Right forelimb (tissue), 1 donor: ENCODE measurements around the gene EFCAB12.

ENCODE experiments used
- DNase-seq: peaks from one replicate; pipeline ENCODE4 v3.0.0-alpha.2; 2018

The EFCAB12 gene

GRCh38 chr3:129428376-129429079, at the start of gene EFCAB12:
EFCAB12 (minus strand) TSS chr3:129428636; CDS start chr3:129428488, 148 bp downstream.
- DNase-seq: peak; percentile 94

GRCh38 chr3:129476586-129476985, 48.1 kb upstream of the EFCAB12 start:
- DNase-seq: no peak

GRCh38 chr3:129475863-129476262, 47.4 kb upstream of the EFCAB12 start:
- DNase-seq: no peak

DNA sequence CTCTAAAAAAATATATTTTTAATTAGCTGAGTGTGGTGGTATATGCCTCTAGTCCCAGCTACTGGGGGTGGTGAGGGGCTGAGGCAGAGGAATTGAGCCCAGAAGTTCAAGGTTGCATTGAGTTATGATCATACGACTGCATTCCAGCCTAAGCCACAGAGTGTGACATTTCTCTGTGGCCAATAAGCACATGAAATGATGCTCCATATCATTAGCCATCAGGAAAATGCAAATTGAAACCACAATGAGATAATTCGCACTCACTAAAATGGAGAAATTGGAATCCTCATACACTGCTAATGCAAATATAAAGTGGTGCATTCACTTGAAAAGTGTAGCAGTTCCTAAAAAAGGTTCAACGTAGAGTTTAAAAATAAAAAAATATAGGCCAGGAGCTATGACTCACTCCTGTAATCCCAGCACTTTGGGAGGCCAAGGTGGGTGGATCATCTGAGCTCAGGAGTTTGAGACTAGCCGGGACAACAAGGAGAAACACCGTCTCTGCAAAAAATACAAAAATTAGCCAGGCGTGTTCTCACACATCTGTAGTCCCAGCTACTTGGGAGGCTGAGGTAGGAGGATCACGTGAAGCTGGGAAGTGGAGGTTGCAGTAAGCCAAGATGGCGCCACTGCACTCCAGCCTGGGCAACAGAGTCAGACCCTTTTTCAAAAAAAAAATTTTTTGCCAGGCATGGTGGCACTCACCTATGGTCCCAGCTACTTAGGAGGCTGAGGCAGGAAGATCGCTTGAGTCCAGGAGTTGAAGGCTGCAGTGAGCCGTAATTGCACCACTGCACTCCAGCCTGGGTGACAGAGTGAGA, 46.8 kb upstream of the EFCAB12 start:
- no peak for DNase-seq

GRCh38 chr3:129473769-129474152, 45.3 kb upstream of the EFCAB12 start:
- no peak for DNase-seq

DNA sequence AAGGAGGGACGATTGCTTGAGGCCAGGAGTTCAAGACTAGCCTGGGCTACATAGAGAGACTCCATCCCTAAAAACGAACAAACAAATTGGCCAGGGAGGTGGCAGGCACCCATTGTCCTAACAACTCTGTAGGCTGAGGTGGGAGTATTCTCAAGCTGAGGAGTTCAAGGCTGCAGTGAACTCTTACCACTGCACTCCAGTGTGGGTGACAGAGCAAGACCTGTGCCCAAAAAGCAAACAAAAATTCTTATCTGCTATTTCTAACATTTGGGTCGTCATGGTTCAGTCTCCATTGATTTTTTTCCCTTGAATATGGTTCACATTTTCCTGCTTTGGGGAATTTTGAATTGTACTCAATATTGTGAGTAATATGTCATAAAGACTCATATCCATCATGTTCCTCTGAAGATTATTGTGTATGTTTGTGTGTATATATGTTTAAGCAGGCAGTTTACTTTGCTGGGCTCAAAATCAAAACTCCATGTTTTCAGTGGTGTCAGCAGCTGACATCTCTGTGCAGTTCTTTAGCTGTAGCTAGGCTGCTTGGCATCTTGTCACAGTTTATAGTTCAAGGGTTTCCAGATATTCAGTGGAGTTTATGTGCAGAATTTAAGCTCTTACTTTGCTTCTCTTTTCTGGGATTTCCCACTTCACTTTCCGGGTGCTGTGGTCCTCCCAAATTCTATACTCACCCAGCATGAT, 44.8 kb upstream of the EFCAB12 start:
- DNase-seq: no peak

DNA sequence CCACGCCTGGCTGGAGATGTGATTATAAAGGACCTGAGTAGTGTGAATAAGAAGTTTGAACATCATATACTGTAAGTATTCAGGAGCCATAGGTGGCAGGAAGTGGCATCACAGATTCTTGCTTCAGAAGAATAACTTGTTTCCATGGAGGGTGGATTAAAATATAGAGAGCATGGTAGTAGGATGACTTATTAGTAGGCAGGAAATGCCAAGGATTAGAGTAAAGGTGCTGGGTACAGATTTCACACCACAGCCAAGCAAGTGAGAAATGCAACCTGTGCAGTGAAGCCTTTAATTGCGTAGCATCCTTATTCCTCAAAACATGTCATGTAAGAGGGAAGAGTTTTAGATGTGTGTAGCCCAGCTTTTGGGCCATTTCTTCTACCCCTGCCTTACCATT, 42.4 kb upstream of the EFCAB12 start:
- no peak for DNase-seq

GRCh38 chr3:129469026-129469425, 40.6 kb upstream of the EFCAB12 start:
- DNase-seq: no peak

- DNase-seq: no peak
These were observed 39.5 kb upstream of the EFCAB12 start for GRCh38 chr3:129467932-129468331.

DNA sequence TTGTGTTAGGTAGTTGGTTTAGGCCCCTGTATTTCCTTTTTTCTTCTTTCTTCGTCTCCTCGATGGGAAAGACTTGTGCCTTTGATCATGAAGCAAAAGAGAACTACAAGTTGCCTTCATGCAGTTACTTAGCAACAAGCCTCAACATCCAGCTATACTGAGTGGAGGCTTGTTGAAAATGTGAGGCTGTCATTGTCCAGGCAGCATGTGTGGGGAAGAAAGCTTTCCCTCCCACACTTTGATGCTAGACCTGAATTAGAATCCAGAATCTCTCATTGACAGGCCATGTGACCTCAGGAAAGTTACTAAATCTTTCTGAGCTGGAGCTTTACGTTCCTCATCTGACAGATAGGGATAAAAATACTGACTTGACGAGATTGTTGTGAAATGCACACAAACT, 35.3 kb upstream of the EFCAB12 start:
- no peak for DNase-seq

DNA sequence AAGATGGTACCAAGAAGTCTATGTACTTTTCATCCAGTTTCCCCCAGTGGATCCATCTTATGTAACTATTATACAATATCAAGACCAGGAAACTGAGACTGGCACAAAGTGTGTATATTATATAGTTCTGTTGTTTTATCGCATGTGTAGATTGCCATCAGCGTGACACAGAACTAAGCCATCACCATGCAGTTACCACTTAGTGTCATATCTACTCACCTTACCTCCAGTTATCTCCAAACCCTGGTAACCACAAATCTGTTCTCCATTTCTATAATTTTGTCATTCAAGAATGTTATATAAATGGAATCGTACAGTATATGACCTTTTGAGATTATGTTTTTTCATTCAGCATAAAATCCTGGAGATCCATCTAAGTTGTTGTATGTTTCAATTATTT, 34.7 kb upstream of the EFCAB12 start:
- no peak for DNase-seq

- no peak for DNase-seq
These were observed 34.0 kb upstream of the EFCAB12 start for GRCh38 chr3:129462361-129462968.

- DNase-seq: no peak
These were observed 33.2 kb upstream of the EFCAB12 start for GRCh38 chr3:129461461-129462146.

- DNase-seq: no peak
These were observed 32.6 kb upstream of the EFCAB12 start for GRCh38 chr3:129461022-129461421.

GRCh38 chr3:129460572-129460971, 32.1 kb upstream of the EFCAB12 start:
- DNase-seq: no peak

DNA sequence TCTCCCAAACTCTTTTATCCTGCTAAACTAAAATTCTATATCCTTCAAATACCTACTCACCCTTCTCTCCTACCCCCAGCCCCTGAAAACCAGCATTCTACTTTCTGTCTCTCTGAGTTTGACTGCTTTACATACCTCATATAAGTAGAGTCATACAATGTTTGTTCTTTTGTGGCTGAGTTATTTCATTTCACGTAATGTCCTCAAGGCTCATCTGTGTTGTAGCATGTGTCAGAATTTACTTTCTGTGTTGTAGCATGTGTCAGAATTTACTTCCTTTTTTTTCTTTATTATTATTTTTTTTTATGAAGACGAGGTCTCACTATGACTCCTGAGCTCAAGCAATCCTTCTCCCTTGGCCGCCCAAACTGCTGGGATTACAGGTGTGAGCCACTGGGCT, 31.7 kb upstream of the EFCAB12 start:
- DNase-seq: no peak

DNA sequence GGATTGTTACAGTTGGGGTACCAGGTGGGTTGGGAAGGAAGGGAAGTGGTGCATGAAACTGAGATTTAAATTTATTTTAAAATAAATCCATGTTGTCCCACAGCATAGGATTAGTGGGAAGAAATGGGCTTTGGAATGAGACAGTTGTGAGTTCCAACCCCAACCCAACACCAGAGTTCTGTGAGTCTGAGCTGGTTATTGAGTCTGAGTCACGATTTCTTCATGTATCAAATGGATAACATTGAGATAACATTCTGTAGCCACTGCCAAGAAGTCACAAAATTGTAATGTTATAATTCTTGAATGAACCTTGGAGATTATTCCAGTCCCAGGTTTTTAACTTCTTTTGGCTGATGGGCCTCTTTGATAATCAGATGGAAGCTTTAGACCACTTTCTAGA, 25.3 kb upstream of the EFCAB12 start:
- no peak for DNase-seq

GRCh38 chr3:129449279-129450115, 21.1 kb upstream of the EFCAB12 start:
- DNase-seq: no peak

- no peak for DNase-seq
These were observed 19.9 kb upstream of the EFCAB12 start for GRCh38 chr3:129448186-129448895.

GRCh38 chr3:129446926-129447325, 18.5 kb upstream of the EFCAB12 start:
- DNase-seq: no peak

DNA sequence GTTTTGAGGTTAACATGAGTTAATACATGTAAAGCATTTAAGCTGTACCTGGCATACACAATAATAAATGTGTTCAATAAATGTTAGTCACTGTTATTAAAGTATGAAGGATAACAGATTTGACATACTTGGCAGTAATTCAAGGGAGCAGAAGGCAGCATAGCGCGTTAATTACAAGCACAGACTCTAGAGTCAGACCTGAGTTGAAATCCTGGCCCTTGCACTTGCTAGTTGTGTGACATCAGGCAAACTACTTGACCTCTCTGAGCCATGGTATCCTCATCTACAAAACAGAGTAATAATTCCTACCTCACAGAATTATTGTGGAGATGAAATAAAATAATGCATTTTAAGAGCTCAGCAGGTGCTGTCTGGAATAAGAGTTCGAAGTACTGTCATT, 17.0 kb upstream of the EFCAB12 start:
- DNase-seq: no peak
